OCI-M1 (cell line): ENCODE data around the gene CCDC178.
A peak's percentile ranks its signal among the peaks of the same experiment; 100 is the strongest.
"Not testable (repeated sequence)": the region's sequence is repeated elsewhere in the genome, so short reads cannot be mapped to it uniquely, and the experiment has no call there.

Experiments
- DNase-seq: peaks from one replicate; lab custom pipeline; 2025; lab: John Stamatoyannopoulos, UW

The CCDC178 gene

GRCh38 chr18:33231474-33232317, 208.8 kb downstream of the CCDC178 start:
- peak; percentile 90 for DNase-seq

GRCh38 chr18:33212363-33212762, 228.2 kb downstream of the CCDC178 start:
- no peak for DNase-seq

- DNase-seq = peak; percentile 77
Observed at GRCh38 chr18:33210575-33211189, 229.8 kb downstream of the CCDC178 start.

GRCh38 chr18:33205777-33206176, 234.7 kb downstream of the CCDC178 start:
- DNase-seq = no peak

GRCh38 chr18:33201509-33201926, 239.0 kb downstream of the CCDC178 start:
- DNase-seq = peak; percentile 83

GRCh38 chr18:33195795-33196194, 244.7 kb downstream of the CCDC178 start:
- no peak for DNase-seq

GRCh38 chr18:33194793-33195192, 245.7 kb downstream of the CCDC178 start:
- DNase-seq = no peak

- DNase-seq = no peak
Observed at GRCh38 chr18:33184958-33185357, 255.6 kb downstream of the CCDC178 start.

GRCh38 chr18:33184175-33184574, 256.3 kb downstream of the CCDC178 start:
- peak; percentile 56 for DNase-seq

- no peak for DNase-seq
Observed at GRCh38 chr18:33183136-33183535, 257.4 kb downstream of the CCDC178 start.

- no peak for DNase-seq
Observed at GRCh38 chr18:33181016-33181415, 259.5 kb downstream of the CCDC178 start.

GRCh38 chr18:33169218-33169617, 271.3 kb downstream of the CCDC178 start:
- no peak for DNase-seq

GRCh38 chr18:33164121-33164520, 276.4 kb downstream of the CCDC178 start:
- not testable (repeated sequence) for DNase-seq

GRCh38 chr18:33161131-33161530, 279.4 kb downstream of the CCDC178 start:
- DNase-seq = no peak

- no peak for DNase-seq
Observed at GRCh38 chr18:33159151-33159550, 281.4 kb downstream of the CCDC178 start.

- DNase-seq = peak; percentile 31
Observed at GRCh38 chr18:33157893-33158292, 282.6 kb downstream of the CCDC178 start.

GRCh38 chr18:33156906-33157470, 283.5 kb downstream of the CCDC178 start:
- DNase-seq = no peak

- DNase-seq = peak; percentile 42
Observed at GRCh38 chr18:33154049-33154448, 286.5 kb downstream of the CCDC178 start.

GRCh38 chr18:33152376-33152775, 288.1 kb downstream of the CCDC178 start:
- DNase-seq = no peak

GRCh38 chr18:33147811-33148210, 292.7 kb downstream of the CCDC178 start:
- not testable (repeated sequence) for DNase-seq

GRCh38 chr18:33146014-33146413, 294.5 kb downstream of the CCDC178 start:
- peak; percentile 86 for DNase-seq

GRCh38 chr18:33135951-33136660, 304.4 kb downstream of the CCDC178 start:
- no peak for DNase-seq
